GM18508 (cell line): ENCODE data around the gene ZNF398.

ENCODE experiments used
- ATAC-seq: cut with Tn5 transposase; IDR thresholded peaks from one replicate; pipeline ENCODE4 v1.9.1; 2021; ENCODE audit warnings: moderate number of reproducible peaks; ENCODE audit not compliant: insufficient read depth, unreplicated experiment

Gene ZNF398

DNA sequence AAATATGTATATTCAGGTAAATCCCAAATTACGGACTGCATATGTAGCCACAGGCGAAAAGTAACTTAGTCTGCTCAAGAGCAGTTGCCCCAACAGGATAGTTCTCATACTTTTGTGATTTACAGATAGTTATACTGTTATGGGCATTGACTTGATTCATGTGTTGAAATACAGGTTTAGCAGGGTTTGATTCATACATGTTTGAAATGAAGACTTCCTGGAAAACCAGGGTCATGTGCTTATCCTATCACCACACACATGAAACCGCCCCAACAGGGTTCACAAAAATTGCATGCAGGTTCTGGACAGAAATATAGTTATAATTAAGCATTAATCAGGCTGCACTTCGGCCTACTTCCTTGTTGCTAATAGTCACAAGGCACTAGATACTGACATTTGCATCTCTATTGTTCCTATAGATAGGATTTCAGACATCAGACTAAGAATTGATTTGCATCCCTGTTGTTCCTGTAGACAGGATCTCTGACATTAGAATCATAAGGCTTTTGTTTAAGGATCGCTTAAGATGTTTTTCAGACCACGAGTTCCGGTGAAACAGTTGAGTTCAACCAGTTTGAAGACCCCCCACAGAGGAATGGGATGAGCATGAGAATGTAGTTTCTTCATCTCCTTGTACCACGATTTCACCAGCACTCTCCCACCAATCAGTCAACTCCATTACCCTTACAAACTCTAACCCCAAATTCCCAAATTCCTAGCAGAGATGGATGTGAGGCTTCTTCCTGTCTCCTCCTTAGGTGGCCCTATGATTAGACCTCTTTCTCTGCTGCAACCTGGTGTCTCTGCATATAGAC, 2.0 kb upstream of the ZNF398 start:
- no peak for ATAC-seq

DNA sequence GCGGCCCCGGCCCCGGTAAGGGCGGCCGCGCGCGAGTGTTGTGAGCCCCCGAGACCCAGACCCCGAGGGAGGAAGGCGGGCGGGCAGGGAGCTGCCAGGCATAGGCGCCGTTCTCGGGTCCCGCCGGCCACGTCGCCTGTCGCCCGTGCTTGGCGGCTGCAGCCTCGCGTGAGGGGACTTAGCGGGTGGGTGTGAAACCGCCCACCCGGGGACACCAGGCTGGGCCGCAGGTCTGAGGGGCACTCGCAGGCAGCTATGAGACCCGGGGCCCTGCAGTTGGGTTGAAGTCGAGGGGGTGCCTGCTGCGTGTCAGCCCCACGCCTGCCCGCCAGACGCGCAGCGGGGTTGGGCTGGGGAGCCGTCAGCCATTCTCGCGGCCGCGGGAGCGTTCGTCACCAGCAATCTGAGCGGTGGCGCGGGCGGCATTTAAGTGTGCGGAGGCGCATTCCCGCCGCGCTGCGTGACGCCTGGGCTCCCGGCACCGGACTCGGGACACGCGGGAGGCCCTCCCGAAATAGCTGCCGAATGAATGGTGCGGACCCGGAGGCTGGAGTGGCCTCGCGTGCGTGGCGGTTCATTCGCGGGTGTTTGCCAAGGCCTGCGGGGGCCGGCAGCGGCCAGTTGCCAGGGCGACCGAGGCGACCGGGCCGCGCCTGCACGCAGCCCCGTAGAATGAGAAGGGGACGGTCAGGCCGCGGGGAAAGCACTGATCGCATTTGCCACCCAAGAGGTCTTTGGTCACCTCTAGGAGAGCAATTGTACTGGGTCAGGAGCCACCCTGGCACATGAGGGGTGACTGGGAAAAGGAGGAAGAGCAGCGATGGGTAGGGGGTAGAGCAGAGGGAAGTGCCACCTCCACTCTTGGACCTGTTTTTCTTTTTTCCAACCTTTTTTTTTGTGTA, 750 bp downstream of the ZNF398 start:
- ATAC-seq, result peak; percentile 14

DNA sequence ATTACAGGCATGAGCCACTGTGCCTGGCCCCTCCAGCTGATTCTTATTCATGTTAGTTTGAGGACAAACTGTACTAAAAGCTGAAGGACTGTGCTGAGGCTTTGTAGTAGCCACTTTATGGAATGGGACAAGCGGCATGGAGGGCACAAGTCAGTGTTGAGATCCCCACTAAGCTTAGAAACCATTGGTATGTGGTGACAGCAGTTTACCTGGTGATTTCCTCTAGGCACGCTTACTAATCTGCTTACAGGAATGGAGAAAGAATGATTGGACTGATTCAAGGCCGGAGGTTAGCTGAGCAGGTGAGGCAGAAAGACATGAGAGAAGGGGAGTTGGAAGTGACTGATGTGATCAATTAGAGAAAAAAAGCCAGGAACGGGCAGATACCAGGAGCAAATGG, 3.7 kb downstream of the ZNF398 start:
- ATAC-seq, result no peak

DNA sequence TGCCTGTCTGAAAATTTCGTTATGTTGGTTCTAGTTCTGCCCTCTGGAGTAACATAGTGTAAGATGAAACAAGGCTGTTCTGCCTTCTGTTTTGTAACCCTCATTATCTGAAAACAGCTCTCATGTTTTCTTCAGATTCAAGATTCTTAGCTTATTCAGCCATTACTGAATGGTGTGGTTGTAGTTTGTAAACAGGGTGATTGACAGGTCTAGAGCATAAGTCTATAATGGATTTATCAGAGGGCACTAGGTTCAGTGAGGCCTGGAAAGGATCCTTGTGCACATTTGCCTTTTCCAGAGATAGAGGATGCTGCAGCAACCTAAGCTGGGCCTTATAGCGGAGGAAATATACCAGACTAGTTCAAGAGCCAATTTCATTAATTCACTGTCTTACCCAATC, 6.1 kb downstream of the ZNF398 start:
- no peak for ATAC-seq

DNA sequence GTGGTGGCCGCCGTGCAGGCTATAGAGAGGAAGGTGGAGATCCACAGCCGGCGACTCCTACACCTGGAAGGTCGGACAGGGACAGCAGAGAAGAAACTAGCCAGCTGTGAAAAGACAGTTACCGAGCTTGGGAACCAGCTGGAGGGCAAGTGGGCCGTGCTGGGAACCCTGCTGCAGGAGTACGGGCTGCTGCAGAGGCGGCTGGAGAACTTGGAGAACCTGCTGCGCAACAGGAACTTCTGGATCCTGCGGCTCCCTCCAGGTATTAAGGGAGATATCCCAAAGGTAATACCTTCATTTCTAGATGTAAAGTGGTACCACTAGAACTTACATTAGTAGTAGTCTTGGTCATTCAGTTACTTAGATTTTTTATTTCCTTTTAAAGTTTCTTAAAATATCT, 6.8 kb downstream of the ZNF398 start:
- ATAC-seq, result no peak

DNA sequence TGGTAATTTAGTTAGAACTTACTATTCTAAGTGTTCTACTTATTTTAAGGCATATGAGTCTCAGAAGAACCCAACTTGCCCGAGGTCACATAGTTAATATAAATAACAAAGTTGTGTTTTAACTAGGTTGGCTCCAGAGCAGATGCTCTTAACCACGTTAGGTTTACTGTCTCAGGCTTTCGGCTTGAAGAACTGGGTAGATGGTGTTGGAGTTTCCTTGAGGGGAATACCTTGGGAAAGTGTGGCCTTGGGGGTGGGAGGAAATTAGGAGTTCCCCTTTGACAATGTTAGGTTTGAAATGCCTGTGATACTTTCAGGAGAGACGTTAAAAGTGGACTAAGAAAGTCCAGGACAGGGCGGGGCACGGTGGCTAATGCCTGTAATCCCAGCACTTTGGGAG, 9.6 kb downstream of the ZNF398 start:
- ATAC-seq, result no peak

DNA sequence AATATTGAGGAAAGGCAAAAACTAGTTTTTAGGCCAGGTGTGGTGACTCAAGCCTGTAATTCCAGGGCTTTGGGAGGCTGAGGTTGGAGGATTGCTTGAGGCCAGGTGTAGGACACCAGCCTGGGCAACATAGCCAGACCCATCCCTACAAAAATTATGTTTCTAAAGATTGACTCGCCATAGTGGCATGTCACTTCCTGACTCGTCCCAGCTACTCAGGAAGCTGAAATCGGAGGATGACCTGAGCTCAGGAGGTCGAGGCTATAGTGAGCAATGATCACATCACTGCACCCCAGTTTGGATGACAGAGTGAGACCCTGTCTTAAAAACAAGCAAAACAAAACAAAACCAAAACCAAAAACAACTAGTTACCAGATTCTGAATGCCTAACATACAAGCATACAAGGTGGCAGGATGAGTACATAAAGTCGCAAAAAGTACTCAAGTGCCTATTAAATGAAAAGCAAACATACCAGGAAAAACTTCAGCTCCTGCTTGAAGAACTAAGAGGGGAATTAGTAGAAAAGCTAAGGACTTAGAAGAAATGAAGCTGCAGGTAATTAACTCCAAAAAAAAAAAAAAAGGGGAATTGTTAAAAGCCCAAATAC, 14.1 kb downstream of the ZNF398 start:
- no peak for ATAC-seq

DNA sequence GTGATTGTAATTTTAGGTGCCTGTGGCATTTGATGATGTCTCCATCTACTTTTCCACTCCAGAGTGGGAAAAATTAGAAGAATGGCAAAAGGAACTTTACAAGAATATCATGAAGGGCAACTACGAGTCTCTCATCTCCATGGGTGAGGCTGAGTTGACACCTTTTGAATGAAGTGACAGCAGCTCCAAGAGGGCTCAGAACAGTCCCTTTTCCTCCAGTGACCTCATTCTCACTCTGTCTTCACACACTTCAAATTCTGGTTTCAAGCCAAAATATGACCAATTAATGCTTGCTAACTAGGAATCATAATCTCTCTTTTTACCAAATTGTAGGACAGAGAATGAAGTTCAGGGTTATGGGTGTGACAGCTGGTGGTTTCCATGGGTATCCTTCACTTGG, 18.9 kb downstream of the ZNF398 start:
- ATAC-seq, result no peak

DNA sequence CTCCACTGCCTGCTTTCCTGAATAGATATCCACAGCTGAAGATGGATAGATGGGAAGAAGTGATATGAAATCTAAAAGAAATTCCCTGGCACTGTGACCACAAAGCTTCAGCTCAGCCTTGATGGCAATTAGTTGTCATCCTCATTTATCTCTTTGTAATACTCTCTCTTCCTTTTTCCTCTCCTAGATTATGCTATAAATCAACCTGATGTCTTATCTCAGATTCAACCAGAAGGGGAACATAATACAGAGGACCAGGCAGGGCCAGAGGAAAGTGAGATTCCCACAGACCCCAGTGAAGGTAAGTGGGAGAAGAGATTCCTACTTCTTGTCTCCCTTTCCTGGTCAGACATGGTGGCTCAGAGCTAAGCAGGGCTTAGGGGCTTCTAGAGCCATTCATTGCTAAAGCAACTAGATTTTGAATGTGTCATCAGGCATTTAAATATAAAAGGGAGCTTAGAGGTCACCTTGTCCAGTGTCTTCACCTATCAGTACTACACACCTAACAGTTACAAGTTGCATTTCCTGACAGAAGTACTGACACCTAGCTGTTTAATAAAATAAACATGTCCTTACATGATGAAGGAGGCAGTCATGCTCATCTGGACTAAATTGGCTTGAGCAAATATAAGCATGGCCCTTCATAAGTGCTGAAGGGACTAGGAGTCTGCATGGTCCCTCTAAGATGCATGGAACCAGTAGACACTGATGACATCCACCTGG, 19.5 kb downstream of the ZNF398 start:
- ATAC-seq, result no peak

DNA sequence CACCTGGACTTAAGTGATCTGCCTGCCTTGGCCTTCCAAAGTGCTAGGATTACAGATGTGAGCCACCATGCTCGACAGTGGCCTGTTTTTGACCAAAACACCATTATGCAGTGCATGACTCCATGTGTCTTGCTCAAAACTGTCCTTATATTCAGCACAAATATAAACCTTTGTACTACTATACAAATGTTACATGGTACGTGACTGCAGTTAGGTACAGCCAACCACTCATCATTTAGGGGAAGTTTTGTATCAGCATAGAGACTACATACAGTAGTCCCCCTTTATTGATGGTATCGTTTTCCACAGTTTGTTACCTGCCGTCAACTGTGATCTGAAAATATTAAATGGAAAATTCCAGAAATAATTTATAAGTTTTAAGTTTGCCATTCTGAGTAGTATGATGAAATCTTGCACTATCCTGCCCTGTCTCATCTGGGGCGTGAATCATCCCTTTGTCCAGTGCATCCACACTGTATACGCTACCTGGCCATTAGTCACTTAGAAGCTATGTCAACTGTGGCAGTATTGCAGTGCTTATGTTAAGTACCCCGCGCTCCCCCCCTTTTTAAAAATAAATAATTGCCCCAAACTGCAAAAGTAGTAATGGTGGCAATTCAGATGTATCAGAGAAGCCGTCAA, 24.8 kb downstream of the ZNF398 start:
- ATAC-seq, result no peak

DNA sequence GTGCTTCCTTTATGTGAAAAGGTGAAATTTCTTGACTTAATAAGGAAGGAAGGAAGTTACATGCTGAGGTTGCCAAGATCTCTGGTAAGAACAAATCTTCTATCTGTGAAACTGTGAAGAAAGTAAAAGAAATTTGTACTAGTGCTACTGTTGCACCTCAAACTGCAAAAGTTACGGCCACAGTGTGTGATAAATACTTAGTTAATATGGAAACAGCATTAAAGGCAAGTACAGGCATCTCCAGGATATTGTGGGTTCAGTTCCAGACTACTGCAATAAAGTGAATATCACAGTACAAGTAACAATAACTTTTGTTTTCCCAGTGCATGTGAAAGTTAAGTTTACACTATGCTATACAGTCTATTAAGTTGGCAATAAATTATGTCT, 25.3 kb downstream of the ZNF398 start:
- ATAC-seq, result no peak

DNA sequence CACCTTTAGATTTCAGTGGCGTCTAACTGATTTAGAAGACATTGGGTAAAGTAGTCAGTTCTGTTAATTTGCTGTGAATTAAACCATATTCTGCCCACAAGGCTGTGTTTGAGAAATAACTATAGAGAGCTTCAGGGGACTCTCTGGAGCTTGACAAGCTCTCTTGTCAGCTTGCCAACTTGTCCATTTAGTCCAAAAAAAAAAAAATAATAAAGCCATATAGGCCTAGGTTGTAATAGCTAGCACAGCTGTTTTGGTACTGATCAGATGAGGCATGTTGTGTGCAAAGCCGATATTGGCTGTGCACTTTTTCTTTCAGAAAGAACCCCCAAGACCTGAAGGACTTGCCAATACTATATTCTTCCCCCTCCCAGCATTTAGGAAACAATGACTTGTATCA, 27.9 kb downstream of the ZNF398 start:
- ATAC-seq, result no peak

DNA sequence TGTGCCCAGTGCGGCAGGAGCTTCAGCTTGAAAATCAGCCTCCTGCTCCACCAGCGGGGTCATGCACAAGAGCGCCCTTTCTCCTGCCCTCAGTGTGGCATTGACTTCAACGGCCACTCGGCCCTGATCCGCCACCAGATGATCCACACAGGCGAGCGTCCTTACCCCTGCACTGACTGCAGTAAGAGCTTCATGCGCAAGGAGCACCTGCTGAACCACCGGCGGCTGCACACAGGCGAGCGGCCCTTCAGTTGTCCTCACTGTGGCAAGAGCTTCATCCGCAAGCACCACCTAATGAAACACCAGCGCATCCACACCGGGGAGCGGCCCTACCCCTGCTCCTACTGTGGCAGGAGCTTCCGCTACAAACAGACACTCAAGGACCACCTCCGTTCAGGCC, 32.0 kb downstream of the ZNF398 start:
- ATAC-seq, result no peak

DNA sequence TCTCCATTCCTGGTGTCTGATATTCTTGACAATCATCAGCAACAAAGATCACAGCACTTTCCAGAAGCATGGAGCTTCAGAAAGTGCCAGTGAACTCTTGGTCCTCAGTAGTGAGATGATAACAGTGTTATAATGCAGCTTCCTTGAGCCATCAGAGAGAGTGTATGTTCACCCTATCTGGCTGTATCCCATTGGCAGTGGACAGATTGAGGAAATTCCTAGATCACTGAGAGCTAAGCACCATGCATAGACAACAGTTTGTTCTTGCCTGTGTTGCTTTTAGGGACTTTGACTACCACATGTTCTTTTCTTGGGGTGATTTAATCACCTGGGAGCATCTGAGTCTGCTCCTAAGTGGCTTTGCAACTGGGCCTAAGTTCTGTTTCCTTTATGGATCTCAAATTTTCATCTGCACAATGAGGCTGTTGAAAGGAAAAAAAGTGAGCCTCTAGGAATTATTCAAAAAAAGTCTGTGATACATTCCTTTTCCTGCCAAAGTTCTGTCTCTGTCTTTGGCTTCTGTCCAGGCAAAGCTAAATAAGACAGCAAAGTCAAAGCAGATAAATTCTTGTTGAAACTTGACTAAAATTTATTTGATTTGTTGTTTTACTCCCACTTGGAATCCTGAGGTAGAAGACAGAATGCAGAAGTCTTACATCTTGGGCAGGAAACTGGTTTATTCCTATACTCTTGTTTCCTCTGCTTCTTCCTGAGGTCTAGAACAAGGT, 33.6 kb downstream of the ZNF398 start:
- ATAC-seq, result no peak

DNA sequence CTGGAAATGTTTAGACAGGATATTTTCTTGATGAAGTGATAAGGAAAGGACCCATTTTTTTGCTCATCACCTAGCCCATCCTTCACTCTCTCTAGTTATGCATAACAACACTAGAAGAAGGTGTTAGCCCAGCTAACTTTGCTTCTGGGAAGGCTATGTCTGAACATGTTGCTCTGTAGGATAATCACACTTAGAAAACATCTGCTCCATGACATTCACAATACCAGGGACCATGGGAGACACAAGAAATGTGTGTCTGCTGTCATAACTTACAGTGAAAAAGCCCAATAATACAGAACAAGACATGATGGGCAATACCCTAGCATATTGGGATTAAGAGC, 34.2 kb downstream of the ZNF398 start:
- no peak for ATAC-seq

DNA sequence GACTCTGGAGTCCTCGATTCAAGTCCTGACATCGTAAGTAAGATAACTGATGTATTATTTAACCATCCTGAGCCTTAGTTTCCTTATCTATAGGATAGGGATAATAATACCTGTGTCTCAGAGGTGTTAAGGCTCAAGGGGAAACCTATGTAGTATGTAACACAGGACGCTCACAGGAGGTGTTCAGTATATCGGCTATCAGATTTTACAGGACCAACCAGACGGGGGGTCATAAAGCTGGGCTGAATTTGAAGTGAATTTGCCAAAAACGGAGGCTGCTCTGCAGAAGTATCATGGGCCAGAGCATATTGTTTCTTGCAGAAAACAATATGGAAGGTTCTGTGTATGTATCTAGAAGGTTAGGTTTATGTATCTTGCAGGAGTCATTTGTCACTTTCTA, 37.0 kb downstream of the ZNF398 start:
- ATAC-seq, result no peak

DNA sequence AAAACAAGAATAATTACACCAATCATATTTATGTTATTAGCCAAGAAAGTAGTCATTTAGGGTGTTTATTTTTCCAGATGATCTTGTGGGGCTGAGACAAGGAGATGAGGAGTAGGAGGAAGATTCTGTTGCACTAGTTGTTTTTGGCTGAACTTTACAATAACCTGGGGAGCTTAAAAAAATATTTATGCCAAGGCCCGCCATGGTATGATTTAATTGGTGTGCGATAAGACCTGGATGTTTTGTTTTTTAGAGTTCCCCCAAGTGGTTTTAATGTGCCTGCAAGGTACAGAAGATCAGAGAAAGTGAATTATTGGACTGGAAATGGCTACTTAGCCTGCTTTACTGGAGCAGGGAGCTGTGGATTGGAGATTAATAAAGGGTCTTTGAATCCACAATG, 41.0 kb downstream of the ZNF398 start:
- no peak for ATAC-seq

DNA sequence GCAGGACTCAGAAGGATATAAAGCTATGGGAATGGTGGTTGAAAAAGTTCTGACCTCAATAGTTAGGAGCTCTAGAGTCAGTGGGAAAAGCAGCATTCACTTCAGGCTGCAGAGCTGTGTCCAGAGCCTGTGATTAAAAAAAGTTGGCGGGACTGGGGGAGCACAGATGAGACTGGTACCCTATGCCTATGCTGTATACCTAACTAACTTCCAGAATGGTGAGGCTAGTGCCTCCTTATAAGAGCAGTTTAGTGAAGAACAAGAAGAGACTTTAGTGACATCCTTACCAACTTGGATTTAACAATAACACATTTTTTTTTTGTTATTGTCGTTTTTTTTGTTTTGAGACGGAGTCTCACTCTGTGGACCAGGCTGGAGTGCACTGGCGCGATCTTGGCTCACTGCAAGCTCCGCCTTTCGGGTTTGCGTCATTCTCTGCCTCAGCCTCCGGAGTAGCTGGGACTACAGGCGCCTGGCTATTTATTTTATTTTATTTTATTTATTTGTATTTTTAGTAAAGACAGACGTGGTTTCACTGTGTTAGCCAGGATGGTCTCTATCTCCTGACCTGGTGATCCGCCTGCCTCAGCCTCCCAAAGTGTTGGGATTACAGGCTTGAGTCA, 41.5 kb downstream of the ZNF398 start:
- no peak for ATAC-seq

DNA sequence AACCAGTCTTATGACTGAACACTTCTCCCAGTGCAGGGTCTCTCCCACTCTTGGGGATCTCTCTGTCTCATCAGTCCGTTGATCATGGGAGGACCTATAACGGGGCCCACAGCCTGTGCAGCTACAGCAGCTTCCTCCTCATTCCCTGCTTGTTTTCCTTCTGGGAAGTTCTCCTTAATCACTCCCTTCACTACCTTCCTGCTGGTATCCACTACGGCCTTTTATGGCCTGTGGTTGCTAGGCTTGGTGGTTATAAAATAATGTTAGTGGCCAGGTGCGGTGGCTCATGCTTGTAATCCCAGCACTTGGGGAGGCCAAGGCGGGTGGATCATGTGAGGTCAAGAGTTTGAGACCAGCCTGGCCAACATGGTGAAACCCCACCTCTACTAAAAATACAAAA, 44.6 kb downstream of the ZNF398 start:
- no peak for ATAC-seq
